ENCODE measurements around the gene RAMACL.

Gene RAMACL

DNA sequence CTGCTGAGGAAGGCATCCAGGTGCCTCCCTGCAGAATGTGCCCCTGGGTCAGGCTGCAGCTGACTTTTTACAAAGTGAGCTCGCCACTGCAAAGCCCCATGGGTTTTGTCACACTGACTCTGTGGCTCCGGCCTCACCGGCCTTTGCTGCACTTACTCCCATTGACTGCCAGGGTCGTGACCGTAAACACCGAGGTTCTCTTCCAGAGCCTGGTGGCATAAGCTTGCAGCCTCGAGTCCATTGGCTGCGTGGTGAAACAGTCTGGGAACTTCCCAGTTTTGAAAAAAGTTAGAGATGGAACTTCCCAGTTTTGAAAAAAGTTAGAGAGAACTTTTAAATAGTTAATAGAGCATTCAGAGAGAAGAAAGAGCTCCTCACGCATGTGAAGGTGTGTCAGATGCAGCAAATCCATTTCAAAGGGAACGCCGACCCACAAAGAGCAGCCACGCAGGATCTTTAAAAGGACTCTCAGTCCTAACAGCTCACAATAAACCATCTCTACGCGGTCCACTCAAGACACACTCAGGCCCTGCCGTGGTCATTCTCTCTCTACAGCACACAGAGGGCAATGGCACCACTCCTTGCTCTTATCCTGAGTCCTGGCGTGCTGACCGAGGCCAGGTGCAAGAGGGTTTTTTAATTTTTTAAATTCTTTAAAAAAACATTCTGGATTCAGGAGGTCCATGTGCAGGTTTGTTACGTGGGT, 12.8 kb downstream of the RAMACL start:
- DNase-seq, result no peak

DNA sequence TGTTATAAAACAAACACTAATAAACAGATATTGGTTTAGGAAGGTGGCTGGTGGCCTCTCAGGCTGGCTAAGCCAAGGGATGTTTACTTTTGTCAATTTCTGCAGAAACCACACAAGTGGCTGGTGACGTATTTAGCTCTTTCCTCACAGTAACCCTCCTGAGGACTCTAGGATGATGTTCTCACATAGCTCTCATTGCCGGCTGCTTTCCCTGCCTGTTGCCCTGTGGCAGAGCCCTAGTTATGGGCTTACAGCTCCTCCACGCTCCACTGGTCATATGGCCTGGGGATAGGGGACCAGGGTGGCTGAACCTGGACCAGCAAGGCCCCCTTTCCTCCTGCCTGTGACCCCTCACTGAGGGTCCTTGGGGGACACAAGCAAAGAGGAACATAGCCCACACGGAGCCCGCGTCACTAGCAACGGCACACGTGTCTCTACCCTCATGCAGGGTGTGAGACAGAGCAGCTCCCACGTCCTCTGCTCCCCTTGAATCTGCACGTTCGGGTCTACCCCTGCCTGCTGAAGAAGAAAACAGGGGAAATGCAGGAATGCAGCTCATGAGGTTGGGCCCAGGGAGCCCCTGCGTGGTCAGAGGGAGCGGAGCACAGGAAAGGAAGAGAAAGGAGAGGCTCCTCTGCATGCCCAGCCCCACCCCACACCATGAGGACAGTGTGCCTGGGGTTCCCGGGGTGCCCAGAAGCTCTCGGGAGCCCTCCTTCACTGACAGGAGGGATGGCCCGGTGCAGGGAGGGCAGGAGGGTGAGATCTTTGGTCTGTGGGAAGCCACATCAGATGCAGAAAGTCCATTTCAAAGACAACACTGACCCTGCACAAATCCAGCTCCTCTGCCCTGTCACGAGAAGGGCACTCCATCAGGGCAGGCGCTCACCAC, 13.9 kb downstream of the RAMACL start:
- no peak for DNase-seq

- no peak for DNase-seq
Observed at GRCh38 chr6:166570929-166571713, 15.4 kb downstream of the RAMACL start.

- DNase-seq, result no peak
Observed at GRCh38 chr6:166569206-166569605, 17.3 kb downstream of the RAMACL start.

GRCh38 chr6:166567813-166568212, 18.7 kb downstream of the RAMACL start:
- DNase-seq, result no peak

GRCh38 chr6:166567107-166567506, 19.4 kb downstream of the RAMACL start:
- DNase-seq, result no peak

DNA sequence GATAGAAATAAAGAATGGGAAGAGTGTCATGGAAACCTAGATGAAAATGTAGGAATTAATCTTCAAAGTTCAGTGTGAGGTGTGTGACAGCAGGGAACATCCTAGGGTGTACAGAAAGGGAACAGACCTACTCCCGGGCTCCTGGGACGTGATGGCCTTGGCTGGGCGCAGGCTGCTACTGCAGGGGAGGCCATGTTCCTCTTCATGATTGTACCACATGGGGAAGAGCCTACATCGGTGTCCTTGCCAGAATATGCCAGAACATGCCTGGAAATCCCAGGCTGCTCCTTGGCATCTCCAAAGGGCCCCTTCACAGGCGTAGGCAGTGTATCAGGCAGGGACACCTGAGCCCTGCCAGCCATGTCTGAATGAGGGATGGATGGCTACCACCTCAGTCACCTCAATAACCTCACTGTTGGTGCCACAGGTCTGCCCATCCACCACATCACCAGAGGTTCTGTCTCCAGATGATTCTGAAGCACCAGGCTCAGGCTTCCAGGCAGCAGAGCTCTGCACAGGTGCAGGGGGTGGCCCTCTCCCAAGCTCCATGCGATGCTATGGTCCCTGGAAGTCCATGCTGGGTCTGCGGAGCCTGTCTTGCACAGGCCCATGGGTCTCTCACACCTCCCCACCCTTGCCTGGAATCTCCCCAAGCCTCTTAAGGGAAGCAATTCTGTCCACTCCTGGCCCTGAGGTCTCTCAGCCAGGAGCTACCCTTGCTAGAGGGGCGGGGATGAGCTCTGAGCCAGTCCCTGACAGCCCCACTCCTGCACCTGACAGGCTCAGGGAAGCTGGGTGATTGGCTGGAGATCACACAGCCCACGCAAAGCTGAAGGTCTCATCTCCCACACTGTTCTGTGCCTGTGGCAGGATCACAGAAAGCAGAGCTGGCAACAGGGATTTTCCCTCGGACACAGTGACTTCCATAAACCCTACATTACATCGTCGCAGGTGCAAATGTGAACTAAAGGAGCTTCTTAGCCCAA, 20.2 kb downstream of the RAMACL start:
- DNase-seq, result no peak

DNA sequence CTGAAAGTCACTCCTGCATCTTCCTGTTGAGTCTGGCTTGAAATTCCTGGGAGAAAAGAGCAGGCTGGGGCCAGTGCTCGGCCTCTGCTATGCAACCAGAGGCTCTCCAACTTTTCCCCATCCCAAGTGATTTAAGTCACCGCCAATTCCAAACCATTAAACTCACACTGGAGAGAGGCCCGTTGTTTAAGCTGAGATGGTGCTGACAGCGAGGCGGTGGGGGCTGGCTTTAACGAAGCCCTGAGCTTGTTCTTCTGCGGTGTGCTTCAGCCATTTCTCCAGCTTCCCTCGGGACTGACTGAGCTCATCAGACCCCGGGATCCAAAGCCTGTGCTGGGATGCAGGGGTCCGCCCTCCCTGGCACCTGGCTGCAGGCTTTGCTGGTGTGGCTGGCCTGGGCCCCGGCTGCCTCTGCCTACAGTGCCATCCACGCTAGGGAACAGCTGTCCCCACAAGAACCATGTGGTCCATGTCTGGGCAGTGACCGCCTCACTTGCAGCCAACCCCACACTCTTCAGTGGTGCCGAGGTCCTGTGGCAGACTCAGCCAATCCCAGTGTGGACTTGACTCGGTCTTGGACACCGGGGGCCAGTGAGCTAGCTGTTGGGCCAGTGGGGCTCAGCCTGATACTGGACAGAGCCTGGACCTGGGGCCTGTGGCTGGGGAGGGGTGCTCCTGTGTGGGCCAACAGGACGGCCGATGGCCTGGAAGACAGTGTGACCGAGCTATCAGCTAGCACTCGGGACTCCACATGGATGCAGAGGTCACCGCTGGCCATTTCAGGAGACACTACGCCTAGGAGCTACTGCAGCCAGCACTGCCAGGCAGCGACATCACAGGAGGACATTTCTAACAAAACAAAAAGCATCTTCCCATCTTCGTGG, 21.2 kb downstream of the RAMACL start:
- DNase-seq, result no peak

DNA sequence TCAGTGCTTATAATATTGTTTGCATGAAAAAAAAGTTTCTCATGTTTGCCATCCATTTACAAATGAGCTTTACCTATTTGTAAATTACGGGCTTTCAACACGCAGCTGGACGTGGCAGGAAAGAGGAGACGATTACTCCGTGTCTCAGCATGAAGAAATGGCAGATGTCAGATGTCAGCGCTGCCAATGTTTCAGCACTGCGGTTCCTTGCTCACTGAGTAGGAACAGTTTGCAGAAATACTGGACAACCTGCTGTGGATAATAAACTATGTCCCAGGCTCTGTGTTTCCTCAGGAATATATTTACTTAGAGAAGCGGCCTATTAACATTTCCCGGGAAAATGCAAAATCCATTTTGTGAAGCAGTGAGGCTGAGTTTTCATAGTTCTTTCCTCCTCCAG, 22.7 kb downstream of the RAMACL start:
- no peak for DNase-seq

DNA sequence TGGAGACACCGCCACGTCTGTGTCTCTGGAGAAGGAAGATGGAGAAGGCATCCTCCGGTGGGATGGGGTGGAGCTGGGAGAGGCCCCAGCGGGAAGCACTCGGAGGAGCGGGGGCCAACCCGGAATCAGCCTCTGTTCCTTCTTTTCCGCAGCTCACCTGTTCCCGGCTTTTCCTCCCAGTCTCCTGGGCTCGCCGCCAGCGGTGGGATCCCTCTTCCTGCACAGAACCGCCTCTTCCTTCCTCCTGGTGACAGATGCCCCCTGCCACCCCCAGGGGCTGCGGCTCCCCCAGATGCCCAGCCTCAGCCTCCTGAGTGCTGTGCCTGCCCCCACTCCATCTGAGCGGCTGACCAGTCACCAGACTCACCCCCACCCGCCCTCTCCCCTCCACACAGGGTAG, 23.3 kb downstream of the RAMACL start:
- no peak for DNase-seq

GRCh38 chr6:166562726-166563125, 23.8 kb downstream of the RAMACL start:
- DNase-seq, result no peak

DNA sequence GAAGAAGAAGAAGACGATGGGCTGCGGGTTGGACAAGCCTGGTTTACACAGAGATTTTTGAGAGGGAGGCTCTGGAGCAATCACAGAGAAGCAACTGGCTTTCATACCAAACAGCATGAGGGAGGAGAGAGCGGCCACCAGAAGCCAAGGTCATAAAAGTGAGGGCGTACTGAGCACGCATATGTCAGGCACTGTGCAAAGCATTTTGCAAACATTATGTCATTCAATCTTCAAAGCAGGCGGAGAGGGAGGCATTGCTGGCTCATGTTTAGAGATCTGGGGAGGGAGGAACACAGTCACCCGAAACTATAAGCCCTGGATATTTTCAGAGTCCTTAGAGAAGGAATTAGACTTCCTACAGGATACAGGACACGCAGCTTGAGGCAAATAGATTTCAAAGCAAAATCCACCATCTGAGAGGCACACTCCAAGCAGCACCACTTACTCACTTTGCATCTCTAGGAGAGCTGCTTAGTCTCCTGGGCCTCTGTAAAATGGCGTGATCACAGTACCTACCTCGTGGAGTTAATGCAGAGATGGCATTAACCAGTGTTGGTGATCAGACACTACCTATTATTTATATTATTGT, 24.6 kb downstream of the RAMACL start:
- no peak for DNase-seq

GRCh38 chr6:166560222-166560621, 26.3 kb downstream of the RAMACL start:
- no peak for DNase-seq

GRCh38 chr6:166559662-166560061, 26.8 kb downstream of the RAMACL start:
- DNase-seq, result no peak

- DNase-seq, result no peak
Observed at GRCh38 chr6:166559211-166559610, 27.3 kb downstream of the RAMACL start.

- no peak for DNase-seq
Observed at GRCh38 chr6:166558156-166559005, 28.1 kb downstream of the RAMACL start.

DNA sequence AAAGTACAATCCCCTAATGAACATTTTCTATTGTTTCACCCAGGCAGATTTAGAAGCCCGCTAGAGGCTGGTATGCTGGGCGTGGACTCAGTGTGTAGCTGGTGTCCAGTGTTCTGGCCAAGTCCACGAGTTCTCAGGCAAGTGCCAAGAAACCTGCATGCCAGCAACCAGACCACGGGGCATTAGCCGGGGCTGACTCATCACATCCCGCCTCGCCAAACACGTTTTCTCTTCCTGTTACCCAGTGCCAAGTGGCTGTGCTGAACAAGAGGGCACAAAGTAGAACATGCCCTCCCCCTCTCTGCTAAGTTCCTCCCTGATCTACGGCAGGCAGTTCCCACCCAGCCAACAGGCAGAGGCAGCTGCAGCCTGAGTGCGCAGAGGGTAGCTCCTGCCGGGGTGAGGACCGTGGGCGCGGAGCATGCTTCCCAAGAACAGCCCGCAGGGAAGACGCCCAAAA, 29.6 kb downstream of the RAMACL start:
- DNase-seq, result no peak

GRCh38 chr6:166556336-166556735, 30.1 kb downstream of the RAMACL start:
- no peak for DNase-seq

DNA sequence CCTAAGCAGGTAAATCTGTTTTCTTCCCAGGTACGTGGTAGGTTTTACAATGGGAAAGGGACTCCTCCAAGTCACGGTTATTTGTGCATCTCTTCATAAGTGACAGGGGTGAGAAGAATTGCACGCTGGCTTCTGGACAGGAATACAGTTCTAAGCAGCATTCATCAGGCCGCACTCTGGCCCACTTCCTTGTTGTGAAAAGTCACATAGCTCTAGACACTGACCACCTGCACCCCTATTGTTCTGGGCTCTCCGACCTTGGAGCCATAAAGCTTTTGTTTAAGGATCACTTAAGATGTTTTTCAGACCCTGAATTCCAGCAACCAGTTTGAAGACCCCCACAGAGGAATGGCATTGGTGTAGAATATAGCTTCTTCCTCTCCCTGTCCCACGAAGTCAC, 31.4 kb downstream of the RAMACL start:
- no peak for DNase-seq

GRCh38 chr6:166554316-166554715, 32.2 kb downstream of the RAMACL start:
- no peak for DNase-seq
